Neural cell (in vitro differentiated cells): ENCODE measurements around the gene COL15A1. TPM values are rescaled to one million over a fixed set of nuclear protein-coding genes. Genes with fewer than 3 reads are reported as not detected.

Experiments
- H2AFZ ChIP-seq: fragments of 200-600, 300-800 bp; sonication (generic), shearing (Covaris generic); 2 replicates; pipeline ENCODE4 v1.6.0; 2014; ENCODE audit warnings: low read depth, mild to moderate bottlenecking, antibody characterized with exemption, low read length, moderate library complexity
- H3F3A ChIP-seq: fragments of 200-600 bp; shearing (Covaris generic); 2 replicates; pipeline ENCODE4 v1.6.1; 2016; ENCODE audit warnings: mild to moderate bottlenecking, moderate library complexity, mixed read lengths, antibody characterized with exemption, low read length; ENCODE audit not compliant: insufficient read depth, poor library complexity, severe bottlenecking
- H3K27ac ChIP-seq: fragments of 200-600, 300-800 bp; sonication (generic), shearing (Covaris generic); 2 replicates; pipeline ENCODE4 v1.5.1; 2014; ENCODE audit warnings: mild to moderate bottlenecking, low read length, moderate library complexity
- H3K27me3 ChIP-seq: fragments of 300-800, 200-600 bp; sonication (generic), shearing (Covaris generic); 2 replicates; pipeline ENCODE4 v1.6.0; 2014; ENCODE audit warnings: mild to moderate bottlenecking, low read depth, low read length, moderate library complexity; ENCODE audit not compliant: insufficient read depth
- H3K36me3 ChIP-seq: fragments of 300-800, 200-600 bp; sonication (generic), shearing (Covaris generic); 2 replicates; pipeline ENCODE4 v1.5.1; 2014; ENCODE audit warnings: mild to moderate bottlenecking, antibody characterized with exemption, low read length, moderate library complexity; ENCODE audit not compliant: insufficient read depth
- H3K4me2 ChIP-seq: fragments of 300-800, 200-600 bp; sonication (generic), shearing (Covaris generic); 2 replicates; pipeline ENCODE4 v1.6.0; 2014; ENCODE audit warnings: mild to moderate bottlenecking, low read length
- H3K4me3 ChIP-seq: fragments of 300-800, 200-600 bp; sonication (generic), shearing (Covaris generic); 2 replicates; pipeline ENCODE4 v1.5.1; 2014; ENCODE audit warnings: mild to moderate bottlenecking, low read length, moderate library complexity
- H3K79me2 ChIP-seq: fragments of 200-600 bp; shearing (Covaris generic); replicated peaks from 2 replicates; pipeline ENCODE4 v1.6.0; 2014; ENCODE audit warnings: mild to moderate bottlenecking, low read length, moderate library complexity; ENCODE audit not compliant: insufficient read depth
- H3K9ac ChIP-seq: fragments of 300-800, 200-600 bp; sonication (generic), shearing (Covaris generic); 2 replicates; pipeline ENCODE4 v1.6.1; 2016; ENCODE audit warnings: mild to moderate bottlenecking, low read length, mixed read lengths
- H3K9me2 ChIP-seq: fragments of 200-600 bp; shearing (Covaris generic); 2 replicates; pipeline ENCODE4 v1.6.1; 2016; ENCODE audit warnings: mild to moderate bottlenecking, low read length, mixed read lengths; ENCODE audit not compliant: insufficient read depth
- H3K9me3 ChIP-seq: fragments of 200-600, 300-800 bp; sonication (generic), shearing (Covaris generic); 2 replicates; pipeline ENCODE4 v1.6.1; 2016; ENCODE audit warnings: mild to moderate bottlenecking, mixed run types, low read length, moderate library complexity, mixed read lengths
- H4K20me1 ChIP-seq: fragments of 200-600 bp; shearing (Covaris generic); 2 replicates; pipeline ENCODE4 v1.6.1; 2016; ENCODE audit warnings: mild to moderate bottlenecking, mixed run types; ENCODE audit not compliant: insufficient read depth
- CTCF ChIP-seq: fragments of 450-650 bp; IDR thresholded peaks from 2 replicates; pipeline ENCODE4 v1.5.1; 2014; ENCODE audit warnings: antibody characterized with exemption, mild to moderate bottlenecking, moderate library complexity; ENCODE audit not compliant: poor library complexity, severe bottlenecking
- EP300 ChIP-seq: fragments of 450-650 bp; conservative IDR thresholded peaks from 2 replicates; pipeline ENCODE4 v1.6.1; 2014; ENCODE audit warnings: antibody characterized with exemption, mild to moderate bottlenecking, moderate library complexity; ENCODE audit not compliant: poor library complexity, severe bottlenecking
- EZH2 ChIP-seq: fragments of 200-600, 300-800 bp; shearing (Covaris generic), sonication (generic); IDR thresholded peaks from 2 replicates; pipeline ENCODE4 v1.6.1; 2014; ENCODE audit warnings: antibody characterized with exemption, low read length, borderline replicate concordance, mild to moderate bottlenecking; ENCODE audit not compliant: insufficient read depth, poor library complexity, severe bottlenecking
- MXI1 ChIP-seq: fragments of 450-650 bp; conservative IDR thresholded peaks from 2 replicates; pipeline ENCODE4 v1.6.1; 2014; ENCODE audit warnings: antibody characterized with exemption, mild to moderate bottlenecking; ENCODE audit not compliant: poor library complexity, severe bottlenecking
- POLR2AphosphoS5 ChIP-seq: IDR thresholded peaks from 2 replicates; pipeline ENCODE4 v1.6.1; 2012
- RAD21 ChIP-seq: fragments of 450-650 bp; conservative IDR thresholded peaks from 2 replicates; pipeline ENCODE4 v1.6.1; 2014; ENCODE audit warnings: antibody characterized with exemption, mild to moderate bottlenecking, moderate library complexity
- SMC3 ChIP-seq: fragments of 450-650 bp; conservative IDR thresholded peaks from 2 replicates; pipeline ENCODE4 v1.6.1; 2014; ENCODE audit warnings: antibody characterized with exemption, mild to moderate bottlenecking, moderate library complexity; ENCODE audit not compliant: poor library complexity
- TAF1 ChIP-seq: IDR thresholded peaks from 2 replicates; pipeline ENCODE4 v1.6.1; 2012; ENCODE audit warnings: low read depth
- polyA plus RNA-seq: library from polyadenylated mRNA; depleted of rRNA; stranded (reverse); fragments of >200 nt; gene quantifications from 2 replicates; pipeline ENCODE4 v1.2.3, GENCODE V29; 2014
- TF ChIP-seq, protein P1 (sequence below): IDR thresholded peaks from 2 replicates; pipeline ENCODE4 v1.6.1; 2012; ENCODE audit warnings: borderline replicate concordance

Gene COL15A1
- polyA plus RNA-seq, 1 donor from 2014 or later, result 2.8 TPM

GRCh38 chr9:99040911-99041582 lies 97.3 kb downstream of the COL15A1 start:
- H3K36me3 ChIP-seq, result no peaks in the 10 kb centered on the region
- H3F3A ChIP-seq, result no peaks in the 10 kb centered on the region
- no peak overlapping the region for H3K4me2 ChIP-seq
- no peak overlapping the region for H3K27ac ChIP-seq
- no peak overlapping the region for H2AFZ ChIP-seq
- TF ChIP-seq CTCF (no peak), TAF1 (no peak), SMC3 (no peak), RAD21 (no peak), POLR2AphosphoS5 (no peak), EZH2 (no peak), EP300 (no peak), MXI1 (no peak)
- TF ChIP-seq, protein P1, sequence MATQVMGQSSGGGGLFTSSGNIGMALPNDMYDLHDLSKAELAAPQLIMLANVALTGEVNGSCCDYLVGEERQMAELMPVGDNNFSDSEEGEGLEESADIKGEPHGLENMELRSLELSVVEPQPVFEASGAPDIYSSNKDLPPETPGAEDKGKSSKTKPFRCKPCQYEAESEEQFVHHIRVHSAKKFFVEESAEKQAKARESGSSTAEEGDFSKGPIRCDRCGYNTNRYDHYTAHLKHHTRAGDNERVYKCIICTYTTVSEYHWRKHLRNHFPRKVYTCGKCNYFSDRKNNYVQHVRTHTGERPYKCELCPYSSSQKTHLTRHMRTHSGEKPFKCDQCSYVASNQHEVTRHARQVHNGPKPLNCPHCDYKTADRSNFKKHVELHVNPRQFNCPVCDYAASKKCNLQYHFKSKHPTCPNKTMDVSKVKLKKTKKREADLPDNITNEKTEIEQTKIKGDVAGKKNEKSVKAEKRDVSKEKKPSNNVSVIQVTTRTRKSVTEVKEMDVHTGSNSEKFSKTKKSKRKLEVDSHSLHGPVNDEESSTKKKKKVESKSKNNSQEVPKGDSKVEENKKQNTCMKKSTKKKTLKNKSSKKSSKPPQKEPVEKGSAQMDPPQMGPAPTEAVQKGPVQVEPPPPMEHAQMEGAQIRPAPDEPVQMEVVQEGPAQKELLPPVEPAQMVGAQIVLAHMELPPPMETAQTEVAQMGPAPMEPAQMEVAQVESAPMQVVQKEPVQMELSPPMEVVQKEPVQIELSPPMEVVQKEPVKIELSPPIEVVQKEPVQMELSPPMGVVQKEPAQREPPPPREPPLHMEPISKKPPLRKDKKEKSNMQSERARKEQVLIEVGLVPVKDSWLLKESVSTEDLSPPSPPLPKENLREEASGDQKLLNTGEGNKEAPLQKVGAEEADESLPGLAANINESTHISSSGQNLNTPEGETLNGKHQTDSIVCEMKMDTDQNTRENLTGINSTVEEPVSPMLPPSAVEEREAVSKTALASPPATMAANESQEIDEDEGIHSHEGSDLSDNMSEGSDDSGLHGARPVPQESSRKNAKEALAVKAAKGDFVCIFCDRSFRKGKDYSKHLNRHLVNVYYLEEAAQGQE, result no peak
- no peak overlapping the region for H3K4me3 ChIP-seq
- no peak overlapping the region for H3K9ac ChIP-seq
- no peaks in the 10 kb centered on the region for H3K27me3 ChIP-seq
- no peaks in the 10 kb centered on the region for H3K9me2 ChIP-seq
- no peaks in the 10 kb centered on the region for H3K9me3 ChIP-seq
- H4K20me1 ChIP-seq, result no peaks in the 10 kb centered on the region
- H3K79me2 ChIP-seq, result no peaks in the 10 kb centered on the region

DNA sequence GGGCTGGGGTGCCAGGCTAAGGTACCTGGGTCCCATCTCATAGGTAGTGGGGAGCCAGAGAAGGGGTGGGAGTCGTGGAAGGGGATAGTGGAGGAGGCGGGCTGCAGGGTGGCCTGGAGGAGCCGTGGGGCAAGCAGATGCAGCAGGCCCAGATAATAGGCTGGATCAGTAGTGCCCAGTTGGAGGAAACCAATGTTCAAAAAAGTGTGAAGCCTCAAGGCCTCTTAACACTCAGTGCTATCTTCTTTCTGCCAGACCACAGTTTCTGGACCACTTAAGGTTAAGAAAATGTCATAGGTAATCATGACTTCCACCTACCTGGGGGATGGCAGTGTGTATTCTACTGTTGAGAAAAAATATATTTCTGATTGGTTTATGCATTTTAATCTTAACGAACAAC lies 97.9 kb downstream of the COL15A1 start:
- no peak for TF ChIP-seq EP300
- no peak for TF ChIP-seq POLR2AphosphoS5
- no peak for TF ChIP-seq SMC3
- TF ChIP-seq RAD21, result no peak
- TF ChIP-seq, protein P1, result no peak
- no peak for TF ChIP-seq EZH2
- no peak for TF ChIP-seq CTCF
- Histone ChIP-seq H3K4me3 (no peak overlapping the region), H3K36me3 (no peaks in the 10 kb centered on the region), H3K27ac (no peak overlapping the region), H4K20me1 (no peaks in the 10 kb centered on the region), H3K9ac (no peak overlapping the region), H3K4me2 (no peak overlapping the region), H3K9me3 (no peaks in the 10 kb centered on the region), H3K79me2 (no peaks in the 10 kb centered on the region), H3K9me2 (no peaks in the 10 kb centered on the region), H3F3A (no peaks in the 10 kb centered on the region), H2AFZ (no peak overlapping the region), H3K27me3 (no peaks in the 10 kb centered on the region)
